Activated naive CD8-positive, alpha-beta T cell treated with anti-CD3 and anti-CD28 coated beads, Interleukin-2, amount 50 U/mL, for 24 hours (primary cell): ENCODE results near the gene SEC31A.
"Not testable (repeated sequence)": the region's sequence is repeated elsewhere in the genome, so short reads cannot be mapped to it uniquely, and the experiment has no call there.

Source experiments
- ATAC-seq: fragments of 150-1000 bp; cut with Tn5 transposase; one replicate; pipeline ENCODE4 v1.10.0; 2021
- DNase-seq: peaks from one replicate; pipeline ENCODE4 v3.0.0; 2021
- H3K27ac Mint-ChIP-seq: one replicate; pipeline ENCODE4 v1.8.0; 2021; ENCODE audit warnings: mild to moderate bottlenecking, mixed read lengths
- H3K27me3 Mint-ChIP-seq: one replicate; pipeline ENCODE4 v1.8.0; 2021; ENCODE audit warnings: mixed read lengths
- H3K36me3 Mint-ChIP-seq: one replicate; pipeline ENCODE4 v1.8.0; 2021; ENCODE audit warnings: low read depth, mixed read lengths
- H3K4me1 Mint-ChIP-seq: one replicate; pipeline ENCODE4 v1.8.0; 2021; ENCODE audit warnings: mixed read lengths
- H3K4me3 Mint-ChIP-seq: one replicate; pipeline ENCODE4 v1.8.0; 2021; ENCODE audit warnings: mild to moderate bottlenecking, moderate library complexity, mixed read lengths
- H3K9me3 Mint-ChIP-seq: one replicate; pipeline ENCODE4 v1.8.0; 2021; ENCODE audit warnings: mixed read lengths

SEC31A gene

DNA sequence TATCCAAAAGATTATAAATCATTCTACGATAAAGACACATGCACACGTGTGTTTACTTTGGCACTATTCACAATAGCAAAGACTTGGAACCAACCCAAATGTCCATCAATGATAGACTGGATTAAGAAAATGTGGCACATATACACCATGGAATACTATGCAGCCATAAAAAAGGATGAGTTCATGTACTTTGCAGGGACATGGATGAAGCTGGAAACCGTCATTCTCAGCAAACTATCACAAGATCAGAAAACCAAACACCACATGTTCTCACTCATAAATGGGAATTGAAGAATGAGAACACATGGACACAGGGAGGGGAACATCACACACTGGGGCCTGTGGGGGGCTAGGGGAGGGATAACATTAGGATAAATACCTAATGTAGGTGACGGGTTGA, 57.9 kb downstream of the SEC31A start:
- DNase-seq, H3K4me1 Mint-ChIP-seq, H3K27ac Mint-ChIP-seq, H3K27me3 Mint-ChIP-seq, H3K4me3 Mint-ChIP-seq, H3K9me3 Mint-ChIP-seq, ATAC-seq: not testable (repeated sequence)
- H3K36me3 Mint-ChIP-seq: peaks cover 41% of the 10 kb centered on the region

DNA sequence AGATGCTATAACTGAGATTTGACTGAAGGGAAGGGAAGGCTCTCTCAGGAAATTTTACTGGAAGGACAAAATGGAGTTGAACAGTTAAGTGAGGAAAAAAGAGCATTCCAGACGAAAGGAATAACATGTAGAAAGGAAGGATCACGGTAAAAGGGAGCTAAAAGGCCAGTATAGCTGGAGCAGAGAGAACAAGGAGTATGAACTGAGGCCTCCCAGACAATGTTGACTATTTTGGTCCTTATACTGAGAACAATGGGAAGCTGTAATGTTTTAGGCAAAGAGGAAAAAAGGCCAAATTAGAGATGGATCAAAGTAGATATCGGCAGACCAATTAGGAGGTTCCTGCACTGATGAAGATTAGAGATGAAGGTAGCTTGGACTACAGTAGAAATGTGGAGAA, 65.5 kb downstream of the SEC31A start:
- no peaks in the 10 kb centered on the region for H3K9me3 Mint-ChIP-seq
- no peak overlapping the region for H3K27ac Mint-ChIP-seq
- no peak for ATAC-seq
- peaks cover 49% of the 10 kb centered on the region for H3K36me3 Mint-ChIP-seq
- no peak overlapping the region for H3K4me3 Mint-ChIP-seq
- no peak for DNase-seq
- no peaks in the 10 kb centered on the region for H3K27me3 Mint-ChIP-seq
- peaks cover 11% of the 10 kb centered on the region for H3K4me1 Mint-ChIP-seq

DNA sequence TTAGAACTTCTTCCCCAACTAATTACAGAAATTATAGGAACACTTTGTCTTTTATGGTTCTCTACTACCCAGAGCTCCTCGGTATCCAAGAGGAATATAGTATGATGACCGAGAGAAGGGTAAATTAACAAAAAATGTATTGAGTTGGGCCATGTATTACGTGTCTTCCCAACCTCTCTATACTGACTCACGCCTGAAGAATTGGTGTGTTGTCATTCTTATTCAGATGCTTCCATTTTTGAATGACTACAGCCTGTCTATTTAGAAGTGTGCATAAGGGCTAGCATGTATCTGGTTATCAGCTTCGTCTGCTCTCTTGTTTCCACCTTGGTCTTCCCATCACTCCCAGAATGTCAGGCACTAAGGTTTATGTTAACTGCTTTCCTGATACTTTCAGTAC, 67.9 kb downstream of the SEC31A start:
- no peak overlapping the region for H3K4me3 Mint-ChIP-seq
- H3K4me1 Mint-ChIP-seq: peaks cover 15% of the 10 kb centered on the region
- H3K27ac Mint-ChIP-seq: no peak overlapping the region
- no peaks in the 10 kb centered on the region for H3K27me3 Mint-ChIP-seq
- ATAC-seq (no peak), DNase-seq (no peak)
- H3K36me3 Mint-ChIP-seq: peaks cover 56% of the 10 kb centered on the region
- H3K9me3 Mint-ChIP-seq: no peaks in the 10 kb centered on the region

DNA sequence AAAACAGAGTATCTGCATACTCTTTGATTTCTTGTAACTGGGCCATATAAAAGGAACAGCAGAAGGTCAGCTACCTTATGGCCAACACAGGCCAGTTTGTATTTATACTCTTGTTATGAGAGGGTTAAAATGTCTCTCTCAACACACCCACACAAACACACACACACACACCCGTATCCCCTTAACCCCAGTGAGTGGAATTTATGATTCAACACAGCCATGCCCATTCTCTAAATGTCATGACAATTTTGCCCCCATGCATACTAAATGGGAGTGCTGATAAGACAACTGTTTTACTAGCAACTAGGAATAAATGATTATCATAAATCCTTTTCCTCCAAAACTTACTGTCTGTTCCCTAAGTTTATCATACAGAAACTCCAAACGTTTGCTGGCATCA, 70.3 kb downstream of the SEC31A start:
- ATAC-seq (peak; percentile 79), DNase-seq (no peak)
- H3K27me3 Mint-ChIP-seq: no peaks in the 10 kb centered on the region
- peak overlapping the region; percentile 22 for H3K4me3 Mint-ChIP-seq
- peaks cover 15% of the 10 kb centered on the region for H3K4me1 Mint-ChIP-seq
- H3K36me3 Mint-ChIP-seq: peaks cover 48% of the 10 kb centered on the region
- peak overlapping the region; percentile 83 for H3K27ac Mint-ChIP-seq
- H3K9me3 Mint-ChIP-seq: no peaks in the 10 kb centered on the region

DNA sequence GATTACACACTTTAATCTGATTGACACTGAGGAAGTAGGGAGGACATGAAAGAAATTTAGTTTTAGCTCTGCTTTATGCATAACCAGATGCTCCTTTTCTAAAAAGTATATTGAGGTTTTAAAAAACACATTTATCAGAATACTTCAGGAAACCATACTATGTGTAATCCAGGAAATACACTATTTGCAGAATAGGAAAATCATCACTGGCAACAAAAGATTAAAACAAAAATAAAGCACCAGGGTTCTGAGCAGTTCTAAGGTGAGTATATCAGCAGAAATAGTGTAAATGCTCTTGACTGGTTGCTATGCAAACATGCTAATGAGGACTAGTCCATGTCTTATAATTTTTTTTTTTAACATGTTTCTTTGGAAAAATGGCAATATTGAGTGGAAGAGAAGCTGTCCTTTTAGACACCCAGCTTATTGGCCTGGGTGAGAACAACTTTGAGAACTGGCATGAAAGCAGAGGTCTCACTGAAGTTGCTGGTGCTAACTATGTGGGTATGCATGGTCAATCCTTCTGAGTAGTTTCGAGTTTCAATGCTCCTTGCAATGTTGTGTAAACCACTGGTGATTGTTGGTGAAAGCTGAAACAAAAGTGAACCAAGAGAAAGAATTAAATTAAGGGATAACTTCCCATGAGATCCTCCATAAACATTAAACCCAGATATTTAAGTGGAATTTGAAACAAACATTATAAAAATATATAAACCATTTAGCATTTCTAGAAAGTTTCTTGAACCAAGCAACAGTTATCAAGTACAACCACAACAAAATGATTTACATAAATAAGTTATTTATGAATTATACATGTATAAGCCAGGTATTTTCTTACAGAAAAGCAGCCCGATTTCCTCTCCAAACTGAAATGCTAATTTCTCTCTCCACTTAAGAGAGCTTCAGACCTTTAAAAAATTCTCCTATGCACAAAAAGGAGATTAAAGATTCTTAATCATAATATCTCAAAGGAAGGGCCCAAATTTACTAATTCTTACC, 72.0 kb downstream of the SEC31A start:
- Mint-ChIP-seq H3K27me3 (no peaks in the 10 kb centered on the region), H3K4me3 (no peak overlapping the region), H3K36me3 (peaks cover 40% of the 10 kb centered on the region), H3K4me1 (peaks cover 15% of the 10 kb centered on the region), H3K27ac (no peak overlapping the region), H3K9me3 (no peaks in the 10 kb centered on the region)
- ATAC-seq: no peak
- DNase-seq: no peak

DNA sequence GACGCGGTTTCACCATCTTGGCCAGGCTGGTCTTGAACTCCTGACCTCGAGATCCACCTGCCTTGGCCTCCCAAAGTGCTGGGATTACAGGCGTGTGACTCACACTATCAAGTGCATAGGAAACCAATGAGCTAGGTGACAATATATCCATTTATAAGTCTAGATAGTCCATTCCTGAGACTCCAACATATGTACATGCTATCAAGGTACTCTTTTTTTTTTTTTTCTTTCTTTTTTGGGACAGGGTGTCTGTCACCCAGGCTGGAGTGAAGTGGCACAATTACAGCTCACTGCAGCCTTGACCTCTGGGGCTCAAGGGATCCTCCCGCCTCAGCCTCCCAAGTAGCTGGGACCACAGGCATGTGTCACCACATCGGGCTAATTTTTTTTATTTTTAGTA, 74.1 kb downstream of the SEC31A start:
- not testable (repeated sequence) for H3K27me3 Mint-ChIP-seq, ATAC-seq, H3K27ac Mint-ChIP-seq, H3K9me3 Mint-ChIP-seq, DNase-seq, H3K4me3 Mint-ChIP-seq
- Mint-ChIP-seq H3K4me1 (peaks cover 15% of the 10 kb centered on the region), H3K36me3 (peaks cover 32% of the 10 kb centered on the region)

DNA sequence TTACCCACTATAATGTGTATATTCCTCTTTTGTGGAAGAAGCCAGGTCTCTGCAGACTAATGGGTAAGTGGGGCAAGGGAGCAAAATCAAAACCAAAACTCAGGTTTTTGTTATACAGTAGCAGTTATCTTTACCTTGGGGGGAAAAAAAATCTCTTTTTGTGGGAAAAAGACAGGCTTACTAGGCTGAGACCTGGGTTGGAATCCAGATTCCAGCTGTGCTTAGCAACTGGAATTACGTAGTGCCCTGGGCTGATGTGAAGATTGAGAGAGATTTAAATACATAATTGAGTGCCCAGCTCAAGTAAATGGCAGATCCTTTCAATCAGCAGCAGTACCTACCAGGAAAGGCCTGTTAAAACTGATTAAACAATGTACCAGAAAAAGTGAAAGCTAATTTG, 76.9 kb downstream of the SEC31A start:
- Mint-ChIP-seq H3K27ac (no peak overlapping the region), H3K4me3 (no peak overlapping the region), H3K9me3 (no peaks in the 10 kb centered on the region), H3K4me1 (no peaks in the 10 kb centered on the region), H3K36me3 (peaks cover 15% of the 10 kb centered on the region), H3K27me3 (no peaks in the 10 kb centered on the region)
- ATAC-seq (no peak), DNase-seq (no peak)

DNA sequence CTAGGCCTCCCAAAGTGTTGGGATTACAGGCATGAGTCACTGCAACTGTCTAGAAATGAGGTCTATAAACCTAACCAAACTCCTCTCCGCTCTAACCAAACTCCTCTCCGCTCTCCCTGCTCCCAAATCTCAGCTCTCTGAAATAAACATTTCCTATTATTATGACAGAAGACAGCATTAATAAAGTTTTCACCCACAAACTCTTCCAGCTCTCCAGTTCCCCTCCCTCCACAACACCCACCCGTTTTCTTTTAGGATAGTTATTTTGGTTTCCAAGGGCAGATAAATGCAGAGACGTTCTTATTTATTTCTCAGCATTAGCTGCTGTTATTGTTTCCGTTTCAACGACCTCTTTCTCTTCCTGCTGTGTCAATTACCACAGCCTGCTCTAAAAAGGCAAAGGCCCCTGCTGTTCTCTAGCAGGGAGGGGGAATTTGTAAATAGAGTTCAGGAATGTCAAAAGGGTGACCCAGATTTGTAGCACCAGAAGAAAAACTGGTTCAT, 79.1 kb downstream of the SEC31A start:
- no peak for DNase-seq
- Mint-ChIP-seq H3K27me3 (no peaks in the 10 kb centered on the region), H3K4me1 (no peaks in the 10 kb centered on the region), H3K36me3 (peaks cover 2% of the 10 kb centered on the region), H3K9me3 (no peaks in the 10 kb centered on the region), H3K27ac (no peak overlapping the region), H3K4me3 (no peak overlapping the region)
- no peak for ATAC-seq

DNA sequence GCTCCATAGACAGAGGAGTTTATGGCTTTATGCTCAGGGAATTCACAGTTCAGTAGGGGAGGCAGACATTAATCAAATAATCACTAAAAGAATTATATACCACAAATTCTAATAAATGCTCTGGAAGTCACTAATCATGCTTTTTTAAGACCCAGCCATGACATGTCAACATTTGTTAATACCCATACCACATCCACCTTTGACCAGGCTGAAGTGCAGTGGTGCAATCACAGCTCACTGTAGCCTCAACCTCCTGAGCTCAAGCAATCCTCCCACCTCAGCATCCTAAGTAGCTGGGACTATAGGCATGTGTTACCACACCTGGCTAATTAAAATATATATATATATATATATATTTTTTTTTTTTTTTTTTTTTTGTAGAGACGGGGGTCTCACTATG, 79.6 kb downstream of the SEC31A start:
- no peak overlapping the region for H3K4me3 Mint-ChIP-seq
- no peaks in the 10 kb centered on the region for H3K27me3 Mint-ChIP-seq
- no peaks in the 10 kb centered on the region for H3K9me3 Mint-ChIP-seq
- H3K4me1 Mint-ChIP-seq: no peaks in the 10 kb centered on the region
- no peaks in the 10 kb centered on the region for H3K36me3 Mint-ChIP-seq
- ATAC-seq: no peak
- DNase-seq: no peak
- H3K27ac Mint-ChIP-seq: no peak overlapping the region

DNA sequence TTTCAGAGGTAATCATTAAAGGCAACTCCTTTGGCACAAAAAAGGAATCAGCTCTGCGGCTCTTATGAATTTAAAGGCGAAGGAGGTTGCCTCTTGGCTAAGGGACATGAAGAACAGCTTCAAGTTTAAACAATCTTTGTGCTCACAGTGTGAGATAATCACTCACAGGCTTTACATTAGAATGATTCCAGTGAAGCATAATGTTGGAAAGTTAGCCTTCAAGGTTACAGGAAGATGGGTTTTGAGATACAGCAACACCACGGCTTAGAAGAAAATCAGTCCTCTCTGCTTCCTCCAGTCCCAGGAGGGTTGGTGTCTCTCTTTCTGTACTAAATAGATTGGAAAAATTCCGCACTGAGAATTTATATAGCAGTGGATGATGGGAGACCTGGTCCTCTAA, 80.8 kb downstream of the SEC31A start:
- H3K4me1 Mint-ChIP-seq: no peaks in the 10 kb centered on the region
- H3K27me3 Mint-ChIP-seq: no peaks in the 10 kb centered on the region
- DNase-seq (no peak), ATAC-seq (no peak)
- no peak overlapping the region for H3K27ac Mint-ChIP-seq
- no peak overlapping the region for H3K4me3 Mint-ChIP-seq
- H3K9me3 Mint-ChIP-seq: no peaks in the 10 kb centered on the region
- no peaks in the 10 kb centered on the region for H3K36me3 Mint-ChIP-seq

DNA sequence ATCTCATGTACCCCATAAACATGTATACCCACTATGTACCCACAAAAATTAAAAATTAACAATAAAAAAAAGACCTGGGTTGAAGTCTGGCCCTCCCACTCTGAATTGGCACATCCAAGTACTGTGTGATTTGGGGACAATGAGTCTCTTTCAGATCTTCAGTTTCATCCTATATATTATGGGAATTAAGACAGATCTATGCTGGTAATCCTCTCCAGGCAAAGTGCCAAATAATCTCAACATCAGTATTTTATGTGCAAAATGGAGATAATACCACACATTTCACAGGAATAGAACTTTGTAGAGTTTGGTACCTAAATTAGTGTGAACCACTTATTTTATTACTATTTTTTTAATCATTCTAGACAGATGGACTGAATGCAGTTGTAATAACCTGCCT, 81.3 kb downstream of the SEC31A start:
- Mint-ChIP-seq H3K27me3 (no peaks in the 10 kb centered on the region), H3K36me3 (no peaks in the 10 kb centered on the region), H3K4me1 (no peaks in the 10 kb centered on the region), H3K27ac (no peak overlapping the region), H3K9me3 (no peaks in the 10 kb centered on the region), H3K4me3 (no peak overlapping the region)
- no peak for DNase-seq
- ATAC-seq: no peak

DNA sequence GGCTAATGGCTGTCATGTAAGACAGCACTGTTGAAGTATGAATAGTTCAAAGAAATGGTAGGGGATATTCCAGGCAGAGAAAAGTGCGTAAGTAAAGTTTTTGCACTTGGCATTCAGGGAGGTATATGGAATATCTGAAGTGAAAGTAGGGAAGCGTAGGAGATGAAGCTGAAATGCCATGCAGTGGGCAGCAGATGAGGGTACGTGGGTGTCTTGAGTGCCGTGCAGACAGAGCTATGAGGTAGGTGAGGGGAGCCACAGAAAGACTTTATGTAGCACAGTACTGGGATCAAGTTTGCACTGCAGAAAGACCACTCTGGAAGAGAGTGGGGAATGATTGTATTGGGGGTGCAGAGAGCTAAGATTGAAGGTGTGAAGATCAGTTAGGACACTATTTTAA, 87.2 kb downstream of the SEC31A start:
- Mint-ChIP-seq H3K4me3 (no peak overlapping the region), H3K4me1 (peaks cover 10% of the 10 kb centered on the region), H3K27me3 (peaks cover 28% of the 10 kb centered on the region), H3K9me3 (no peaks in the 10 kb centered on the region), H3K27ac (no peak overlapping the region), H3K36me3 (no peaks in the 10 kb centered on the region)
- DNase-seq: no peak
- ATAC-seq: no peak

DNA sequence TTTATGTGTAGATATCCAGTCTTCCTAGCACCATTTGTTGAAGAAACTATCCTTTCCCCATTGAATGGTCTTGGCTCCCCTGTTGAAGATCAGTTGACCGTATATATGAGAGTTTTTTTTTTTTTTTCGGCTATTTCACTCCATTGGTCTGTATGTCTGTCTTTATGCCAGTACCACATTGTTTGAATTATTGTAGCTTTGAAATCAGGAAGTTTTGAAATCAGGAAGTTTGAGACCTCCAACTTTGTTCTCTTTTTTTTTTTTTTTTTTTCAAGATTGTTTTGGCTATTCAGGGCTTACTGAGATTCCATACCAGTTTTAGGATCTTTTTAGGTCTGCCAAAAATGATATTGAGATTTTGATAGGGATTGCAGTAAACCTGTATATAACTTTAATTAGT, 88.0 kb downstream of the SEC31A start:
- Mint-ChIP-seq H3K4me3 (no peak overlapping the region), H3K4me1 (peaks cover 10% of the 10 kb centered on the region), H3K27ac (no peak overlapping the region), H3K27me3 (peaks cover 28% of the 10 kb centered on the region), H3K9me3 (no peaks in the 10 kb centered on the region), H3K36me3 (no peaks in the 10 kb centered on the region)
- no peak for DNase-seq
- no peak for ATAC-seq

DNA sequence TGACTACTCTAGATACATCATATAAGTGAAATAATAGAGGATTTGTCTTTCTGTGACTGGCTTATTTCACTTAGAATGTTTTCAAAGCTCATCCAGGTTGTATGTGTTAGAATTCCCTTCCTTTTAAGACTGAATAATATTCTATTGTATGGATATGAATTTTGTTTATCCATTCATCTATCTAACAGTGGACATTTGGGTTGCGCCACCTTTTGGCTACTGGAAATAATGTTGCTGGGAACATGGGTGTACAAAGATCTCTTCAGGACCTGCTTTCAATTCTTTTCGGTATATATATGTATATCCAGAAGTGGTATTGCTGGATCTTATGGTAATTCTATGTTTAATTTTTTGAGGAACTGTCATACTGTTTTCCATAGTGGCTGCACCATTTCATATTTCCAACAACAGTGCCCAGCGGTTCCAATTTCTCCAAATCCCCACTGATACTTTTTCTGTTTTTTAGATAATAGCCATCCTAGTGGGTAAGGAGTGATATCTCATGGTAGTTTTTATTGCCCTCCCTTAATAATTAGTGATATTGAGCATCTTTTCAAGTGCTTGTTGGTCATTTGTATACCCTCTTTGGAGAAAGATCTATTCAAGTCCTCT, 88.9 kb downstream of the SEC31A start:
- no peak for ATAC-seq
- H3K9me3 Mint-ChIP-seq: no peaks in the 10 kb centered on the region
- no peak for DNase-seq
- no peaks in the 10 kb centered on the region for H3K36me3 Mint-ChIP-seq
- peaks cover 36% of the 10 kb centered on the region for H3K27me3 Mint-ChIP-seq
- H3K4me3 Mint-ChIP-seq: no peak overlapping the region
- peaks cover 13% of the 10 kb centered on the region for H3K4me1 Mint-ChIP-seq
- H3K27ac Mint-ChIP-seq: no peak overlapping the region
